PC-9 (cell line): ENCODE measurements around the gene ENDOV. TPM values are rescaled to one million over a fixed set of nuclear protein-coding genes. Genes with fewer than 3 reads are reported as not detected.
"Not testable (repeated sequence)": the region's sequence is repeated elsewhere in the genome, so short reads cannot be mapped to it uniquely, and the experiment has no call there.

Source experiments
- BruUV-seq: library from RNA; stranded (reverse); fragments of 400-500 nt; replicated peaks from 2 replicates; lab custom pipeline; 2021; lab: Mats Ljungman, UMichigan
- CTCF ChIA-PET: fragments of 300-600 bp; sonication (Branson Sonifier 250); formaldehyde crosslinking; loops from one replicate; lab custom pipeline; 2022; ENCODE audit warnings: antibody characterized with exemption; lab: Charles Lee
- POLR2A ChIA-PET: fragments of 300-600 bp; sonication (Branson Sonifier 250); formaldehyde crosslinking; loops from one replicate; lab custom pipeline; 2022; ENCODE audit warnings: antibody characterized with exemption; ENCODE audit not compliant: unreplicated experiment; lab: Charles Lee
- DNase-seq, 2 experiments: peaks; one replicate each; pipeline versions ENCODE4 v3.0.0 to v3.0.0-alpha.2; 2015 to 2022; ENCODE audit warnings: mixed read lengths in 1 of 2
- H2AFZ ChIP-seq: fragments of 200-600 bp; sonication (generic); 2 replicates; pipeline ENCODE4 v1.8.1; 2017; ENCODE audit warnings: antibody characterized with exemption
- H3F3A ChIP-seq: fragments of 200-600 bp; sonication (generic); 2 replicates; pipeline ENCODE4 v1.8.1; 2017; ENCODE audit warnings: antibody characterized with exemption, mild to moderate bottlenecking, low read depth; ENCODE audit not compliant: insufficient read depth
- H3K27ac ChIP-seq: fragments of 200-600 bp; sonication (generic); 2 replicates; pipeline ENCODE4 v1.6.1; 2016; ENCODE audit warnings: mixed run types
- H3K27me3 ChIP-seq: fragments of 200-600 bp; sonication (generic); 2 replicates; pipeline ENCODE4 v1.6.1; 2016; ENCODE audit warnings: low read depth, mixed run types; ENCODE audit not compliant: insufficient read depth
- H3K36me3 ChIP-seq: fragments of 200-600 bp; sonication (generic); 2 replicates; pipeline ENCODE4 v1.6.1; 2016; ENCODE audit warnings: low read depth, mixed run types
- H3K4me1 ChIP-seq: fragments of 200-600 bp; sonication (generic); replicated peaks from 2 replicates; pipeline ENCODE4 v1.6.1; 2016; ENCODE audit warnings: mixed run types; ENCODE audit not compliant: insufficient read depth
- H3K4me2 ChIP-seq: fragments of 200-600 bp; sonication (generic); 2 replicates; pipeline ENCODE4 v1.6.1; 2017; ENCODE audit warnings: mixed run types
- H3K4me3 ChIP-seq: fragments of 200-600 bp; sonication (generic); 2 replicates; pipeline ENCODE4 v1.6.1; 2016; ENCODE audit warnings: mixed run types
- H3K79me2 ChIP-seq: fragments of 200-600 bp; sonication (generic); 2 replicates; pipeline ENCODE4 v1.6.1; 2017; ENCODE audit warnings: low read depth, mixed run types
- H3K9me2 ChIP-seq: fragments of 200-600 bp; sonication (generic); 2 replicates; pipeline ENCODE4 v1.8.1; 2017; ENCODE audit warnings: mild to moderate bottlenecking; ENCODE audit not compliant: insufficient read depth
- H3K9me3 ChIP-seq: fragments of 200-600 bp; sonication (generic); 2 replicates; pipeline ENCODE4 v1.8.1; 2016; ENCODE audit warnings: low read depth; ENCODE audit not compliant: insufficient read depth
- H4K20me1 ChIP-seq: fragments of 200-600 bp; sonication (generic); 2 replicates; pipeline ENCODE4 v1.8.1; 2017; ENCODE audit not compliant: insufficient read depth
- EZH2 ChIP-seq: fragments of 200-600 bp; sonication (generic); IDR thresholded peaks from 2 replicates; pipeline ENCODE4 v1.8.0; 2017; ENCODE audit warnings: antibody characterized with exemption, low read depth
- intact Hi-C: fragments of 100-400 bp; cut with micrococcal nuclease; formaldehyde crosslinking; loops from one replicate; pipeline ENCODE4 v1.10.0; 2022; ENCODE audit not compliant: unreplicated experiment
- total RNA-seq: library from RNA; stranded (reverse); gene quantifications from 2 replicates; pipeline ENCODE4 v1.2.3, GENCODE V29; 2021
- TF ChIP-seq, protein P1 (sequence below): fragments of 200-600 bp; sonication (generic); conservative IDR thresholded peaks from 2 replicates; pipeline ENCODE4 v1.6.1; 2017; ENCODE audit warnings: mixed run types, antibody characterized with exemption, mild to moderate bottlenecking, moderate library complexity

The ENDOV gene
- total RNA-seq, 1 experiment from 2014 or later = 50.3 TPM

DNA sequence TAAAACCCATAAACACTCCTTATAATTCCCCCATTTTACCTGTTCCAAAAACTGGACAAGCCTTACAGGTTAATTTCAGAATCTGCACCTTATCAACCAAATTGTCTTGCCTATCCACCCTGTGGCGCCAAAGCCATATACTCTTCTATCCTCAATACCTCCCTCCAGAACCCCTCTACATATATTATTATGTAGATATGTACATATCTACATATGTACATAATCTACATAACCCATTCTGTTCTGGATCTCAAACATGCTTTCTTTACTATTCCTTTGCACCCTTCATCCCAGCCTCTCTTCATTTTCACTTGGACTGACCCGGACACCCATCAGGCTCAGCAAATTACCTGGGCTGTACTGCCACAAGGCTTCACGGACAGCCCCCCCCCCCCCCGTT lies 12.0 kb upstream of the ENDOV start:
- no peak for DNase-seq
- BruUV-seq = no TSS peak
- H3K4me1 ChIP-seq = no peaks in the 10 kb centered on the region
- CTCF ChIA-PET = no interaction called here
- no peaks in the 10 kb centered on the region for H3K9me3 ChIP-seq
- no peaks in the 10 kb centered on the region for H3K79me2 ChIP-seq
- H3K27ac ChIP-seq = no peak overlapping the region
- H3K4me2 ChIP-seq = no peak overlapping the region
- TF ChIP-seq, protein P1, sequence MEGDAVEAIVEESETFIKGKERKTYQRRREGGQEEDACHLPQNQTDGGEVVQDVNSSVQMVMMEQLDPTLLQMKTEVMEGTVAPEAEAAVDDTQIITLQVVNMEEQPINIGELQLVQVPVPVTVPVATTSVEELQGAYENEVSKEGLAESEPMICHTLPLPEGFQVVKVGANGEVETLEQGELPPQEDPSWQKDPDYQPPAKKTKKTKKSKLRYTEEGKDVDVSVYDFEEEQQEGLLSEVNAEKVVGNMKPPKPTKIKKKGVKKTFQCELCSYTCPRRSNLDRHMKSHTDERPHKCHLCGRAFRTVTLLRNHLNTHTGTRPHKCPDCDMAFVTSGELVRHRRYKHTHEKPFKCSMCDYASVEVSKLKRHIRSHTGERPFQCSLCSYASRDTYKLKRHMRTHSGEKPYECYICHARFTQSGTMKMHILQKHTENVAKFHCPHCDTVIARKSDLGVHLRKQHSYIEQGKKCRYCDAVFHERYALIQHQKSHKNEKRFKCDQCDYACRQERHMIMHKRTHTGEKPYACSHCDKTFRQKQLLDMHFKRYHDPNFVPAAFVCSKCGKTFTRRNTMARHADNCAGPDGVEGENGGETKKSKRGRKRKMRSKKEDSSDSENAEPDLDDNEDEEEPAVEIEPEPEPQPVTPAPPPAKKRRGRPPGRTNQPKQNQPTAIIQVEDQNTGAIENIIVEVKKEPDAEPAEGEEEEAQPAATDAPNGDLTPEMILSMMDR = no peak
- TF ChIP-seq EZH2 = no peak
- no peaks in the 10 kb centered on the region for H4K20me1 ChIP-seq
- no peaks in the 10 kb centered on the region for H3K36me3 ChIP-seq
- no peak overlapping the region for H3K4me3 ChIP-seq
- H3F3A ChIP-seq = no peaks in the 10 kb centered on the region
- POLR2A ChIA-PET = no interaction called here
- H3K9me2 ChIP-seq = no peaks in the 10 kb centered on the region
- H2AFZ ChIP-seq = no peak overlapping the region
- intact Hi-C loops = no loop called here
- no peaks in the 10 kb centered on the region for H3K27me3 ChIP-seq

- no peaks in the 10 kb centered on the region for H4K20me1 ChIP-seq
- ChIA-PET POLR2A (no interaction called here), CTCF (no interaction called here)
- no peak overlapping the region for H3K27ac ChIP-seq
- H2AFZ ChIP-seq = no peak overlapping the region
- intact Hi-C loops = no loop called here
- no peaks in the 10 kb centered on the region for H3F3A ChIP-seq
- no peaks in the 10 kb centered on the region for H3K36me3 ChIP-seq
- no peak overlapping the region for H3K4me3 ChIP-seq
- TF ChIP-seq, protein P1 = no peak
- TF ChIP-seq EZH2 = no peak
- H3K9me2 ChIP-seq = no peaks in the 10 kb centered on the region
- H3K9me3 ChIP-seq = no peaks in the 10 kb centered on the region
- no peak overlapping the region for H3K4me2 ChIP-seq
- H3K27me3 ChIP-seq = no peaks in the 10 kb centered on the region
- BruUV-seq = no TSS peak
- no peaks in the 10 kb centered on the region for H3K79me2 ChIP-seq
- no peak for DNase-seq
- no peaks in the 10 kb centered on the region for H3K4me1 ChIP-seq
Measured at GRCh38 chr17:80406146-80406545, 8.8 kb upstream of the ENDOV start.

GRCh38 chr17:80407917-80408316 lies 7.0 kb upstream of the ENDOV start:
- H3F3A ChIP-seq, H3K4me2 ChIP-seq, H3K9me3 ChIP-seq, H3K27me3 ChIP-seq, H4K20me1 ChIP-seq, H2AFZ ChIP-seq, intact Hi-C loops, H3K36me3 ChIP-seq, H3K4me3 ChIP-seq, POLR2A ChIA-PET, H3K9me2 ChIP-seq, H3K79me2 ChIP-seq, H3K4me1 ChIP-seq, BruUV-seq, DNase-seq, H3K27ac ChIP-seq: not testable (repeated sequence)
- CTCF ChIA-PET = interaction anchor here (0.6 kb wide), 1 partner anchor 167 kb away, joined by 4 read pairs; no protein-coding TSS in a partner anchor

- Histone ChIP-seq H2AFZ (no peak overlapping the region), H3K36me3 (no peaks in the 10 kb centered on the region), H3K9me2 (no peaks in the 10 kb centered on the region), H3K27ac (no peak overlapping the region), H3K4me1 (0 out of 2 replicates have a peak, but pooled peaks cover 3% of the 10 kb centered on the region), H3K79me2 (no peaks in the 10 kb centered on the region), H4K20me1 (no peaks in the 10 kb centered on the region), H3K4me3 (no peak overlapping the region), H3K9me3 (no peaks in the 10 kb centered on the region), H3F3A (no peaks in the 10 kb centered on the region), H3K27me3 (no peaks in the 10 kb centered on the region), H3K4me2 (no peak overlapping the region)
- POLR2A ChIA-PET = no interaction called here
- TF ChIP-seq EZH2 = no peak
- TF ChIP-seq, protein P1 = no peak
- CTCF ChIA-PET = interaction anchor here (0.7 kb wide), 1 partner anchor 68 kb away, joined by 3 read pairs; no protein-coding TSS in a partner anchor
- no TSS peak for BruUV-seq
- intact Hi-C loops = no loop called here
- no peak for DNase-seq
Measured at GRCh38 chr17:80408872-80409271, 6.1 kb upstream of the ENDOV start.
